Forelimb muscle (tissue), 1 donor: ENCODE data around the gene CHADL. TPM values are rescaled to one million over a fixed set of nuclear protein-coding genes. Genes with fewer than 3 reads are reported as not detected.
"Not testable (repeated sequence)": the region's sequence is repeated elsewhere in the genome, so short reads cannot be mapped to it uniquely, and the experiment has no call there.

Source experiments
- DNase-seq: peaks from one replicate; pipeline ENCODE4 v3.0.0-alpha.2; 2013; ENCODE audit warnings: low read depth
- polyA plus RNA-seq: library from polyadenylated mRNA; unstranded; fragments of 120-200 nt; gene quantifications from one replicate; pipeline ENCODE4 v1.2.1, GENCODE V29; 2013; ENCODE audit not compliant: insufficient read length

CHADL gene
- polyA plus RNA-seq, 1 donor: 4.5 TPM

DNA sequence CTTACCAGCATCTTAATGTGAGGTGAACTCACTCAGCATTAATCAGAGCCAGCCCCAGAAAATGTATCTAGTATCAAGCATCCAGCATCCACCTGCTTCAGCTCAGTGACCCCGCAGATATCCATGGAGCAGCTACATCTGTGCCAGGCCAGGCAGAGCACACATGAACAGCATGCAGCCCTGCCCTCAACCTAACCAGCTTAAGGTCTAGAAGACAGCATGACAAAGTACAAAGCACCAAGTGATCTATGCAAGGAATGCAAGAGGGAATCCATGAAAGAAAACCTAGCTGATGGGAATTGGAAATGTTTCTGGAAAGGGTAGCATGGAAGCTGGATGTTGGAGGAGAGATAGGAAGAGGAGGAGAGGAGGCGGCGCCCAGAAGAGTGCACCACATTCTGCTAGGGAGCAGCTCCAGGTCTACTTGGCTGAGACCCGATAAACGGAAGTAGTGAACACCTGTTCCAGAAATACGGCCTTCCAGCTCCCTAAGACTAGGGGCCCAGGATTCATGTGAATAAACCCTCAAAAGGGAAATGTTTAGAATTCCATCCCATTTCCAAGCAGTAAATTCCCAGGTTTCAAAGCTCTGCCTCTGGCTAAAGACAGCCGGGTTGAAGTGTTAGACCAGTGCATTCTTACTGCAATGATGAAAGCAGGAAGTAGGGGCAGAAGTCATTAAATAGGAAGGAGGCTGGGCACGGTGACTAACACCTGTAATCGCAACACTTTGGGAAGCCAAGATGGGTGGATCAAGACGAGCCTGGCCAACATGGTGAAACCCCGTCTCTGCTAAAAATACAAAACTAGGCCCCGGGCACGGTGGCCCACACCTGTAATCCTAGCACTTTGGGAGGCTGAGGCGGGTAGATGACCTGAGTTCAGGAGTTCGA lies 59.1 kb downstream of the CHADL start:
- DNase-seq: no peak

GRCh38 chr22:41180926-41181325 lies 59.8 kb downstream of the CHADL start:
- no peak for DNase-seq

DNA sequence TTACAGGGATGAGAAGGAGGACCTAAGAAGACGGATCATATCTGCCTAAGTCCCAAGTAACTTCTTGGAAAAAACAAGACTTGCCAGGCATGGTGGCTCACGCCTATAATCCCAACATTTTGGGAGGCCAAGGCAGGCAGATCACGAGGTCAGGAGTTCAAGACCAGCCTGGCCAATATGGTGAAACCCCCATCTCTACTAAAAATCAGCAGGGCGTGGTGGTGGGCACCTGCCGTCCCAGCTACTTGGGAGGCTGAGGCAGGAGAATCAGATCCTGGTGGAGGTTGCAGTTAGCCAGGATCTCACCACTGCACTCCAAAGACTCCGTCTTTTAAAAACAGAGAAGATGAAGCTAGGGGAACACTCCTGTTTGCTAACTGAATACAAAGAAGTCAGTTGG lies 60.4 kb downstream of the CHADL start:
- DNase-seq: not testable (repeated sequence)

Other genes starting within 250 kb of the CHADL start
- 33.3 TPM for gene EP300, start 148.3 kb downstream of the CHADL start, polyA plus RNA-seq
- 13.2 TPM for gene L3MBTL2, start 35.6 kb downstream of the CHADL start, polyA plus RNA-seq
- 27.8 TPM for gene RANGAP1, start 45.3 kb upstream of the CHADL start, polyA plus RNA-seq
- 36.5 TPM for gene ZC3H7B, start 60.6 kb upstream of the CHADL start, polyA plus RNA-seq
- 10.0 TPM for gene TEF, start 141.0 kb upstream of the CHADL start, polyA plus RNA-seq
- gene TOB2, start 205.9 kb upstream of the CHADL start, polyA plus RNA-seq: 35.2 TPM
- 37.9 TPM for gene PHF5A, start 227.8 kb upstream of the CHADL start, polyA plus RNA-seq
- gene ACO2, start 228.2 kb upstream of the CHADL start, polyA plus RNA-seq: 116 TPM